GM12892 (cell line): ENCODE results near the gene ZNF805.
"Not testable (repeated sequence)": the region's sequence is repeated elsewhere in the genome, so short reads cannot be mapped to it uniquely, and the experiment has no call there.

Experiments
- DNase-seq: peaks from one replicate; pipeline ENCODE4 v3.0.0; 2011; ENCODE audit not compliant: insufficient read length
- FAIRE-seq: peaks from 2 replicates; lab custom pipeline; 2011; peaks lifted over from hg19 to GRCh38; lab: Jason Lieb, UNC
- POLR2A ChIP-seq: IDR thresholded peaks from 2 replicates; pipeline ENCODE4 v1.6.1; 2011; ENCODE audit warnings: low read depth, low read length, control low read depth
- POLR2AphosphoS5 ChIP-seq: IDR thresholded peaks from 2 replicates; pipeline ENCODE4 v1.6.1; 2011; ENCODE audit warnings: low read depth, low read length, control low read depth
- TAF1 ChIP-seq: IDR thresholded peaks from 2 replicates; pipeline ENCODE4 v1.6.1; 2011; ENCODE audit warnings: low read depth, mild to moderate bottlenecking, control low read depth, low read length, borderline replicate concordance

ZNF805 gene

DNA sequence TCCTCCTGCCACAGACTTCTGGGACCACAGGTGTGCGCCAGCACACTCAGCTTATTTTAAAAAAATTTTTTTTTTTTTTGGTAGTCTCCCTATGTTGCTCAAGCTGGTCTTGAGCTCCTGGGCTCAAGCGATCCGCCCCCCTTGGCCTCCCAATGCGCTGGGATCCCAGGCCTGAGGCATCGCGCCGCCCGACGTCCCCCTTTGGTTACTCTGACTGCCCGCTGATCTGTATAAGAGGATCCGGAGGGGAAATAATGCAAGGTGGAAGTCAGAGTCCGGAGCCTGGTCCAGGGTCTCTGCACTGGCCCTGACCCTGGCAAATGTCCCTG lies 486 bp upstream of the ZNF805 start:
- DNase-seq (no peak), FAIRE-seq (no peak)
- TF ChIP-seq POLR2AphosphoS5 (no peak), POLR2A (no peak), TAF1 (no peak)

- TF ChIP-seq POLR2AphosphoS5: no peak
- TF ChIP-seq POLR2A: no peak
- no peak for TF ChIP-seq TAF1
- no peak for FAIRE-seq
- DNase-seq: no peak
Observed at GRCh38 chr19:57241176-57241575, 744 bp downstream of the ZNF805 start.

- FAIRE-seq (no peak), DNase-seq (no peak)
Observed at GRCh38 chr19:57242821-57243220, 2.4 kb downstream of the ZNF805 start.

DNA sequence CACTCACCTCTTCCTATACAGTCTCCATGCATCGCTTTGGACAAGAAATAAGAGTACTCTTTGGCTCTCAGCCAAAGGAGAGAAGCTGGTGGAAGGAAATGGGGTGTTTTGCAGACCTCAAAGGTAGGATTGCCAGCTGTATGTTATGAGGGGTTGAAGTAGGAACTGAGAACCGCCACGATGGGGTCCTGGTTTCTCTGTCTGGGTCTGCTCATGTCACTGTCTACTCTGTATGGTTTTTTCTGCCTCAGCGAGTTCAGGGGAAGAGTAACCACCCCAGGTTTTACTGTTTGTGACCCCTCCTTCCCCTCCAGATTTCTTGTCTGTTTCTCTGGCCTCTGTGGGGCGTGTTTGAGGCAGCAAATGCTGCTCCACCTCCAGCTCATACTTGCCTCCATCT lies 4.1 kb downstream of the ZNF805 start:
- DNase-seq (no peak), FAIRE-seq (no peak)
- TF ChIP-seq POLR2A: no peak
- TF ChIP-seq POLR2AphosphoS5: no peak
- no peak for TF ChIP-seq TAF1

More at GRCh38 chr19:57242821-57243220, 2.4 kb downstream of the ZNF805 start:
- TF ChIP-seq POLR2AphosphoS5: no peak
- TF ChIP-seq TAF1: no peak
- no peak for TF ChIP-seq POLR2A

- no peak for FAIRE-seq
- DNase-seq: no peak
- TF ChIP-seq POLR2AphosphoS5: no peak
- no peak for TF ChIP-seq POLR2A
- no peak for TF ChIP-seq TAF1
Observed at GRCh38 chr19:57245066-57245465, 4.6 kb downstream of the ZNF805 start.

DNA sequence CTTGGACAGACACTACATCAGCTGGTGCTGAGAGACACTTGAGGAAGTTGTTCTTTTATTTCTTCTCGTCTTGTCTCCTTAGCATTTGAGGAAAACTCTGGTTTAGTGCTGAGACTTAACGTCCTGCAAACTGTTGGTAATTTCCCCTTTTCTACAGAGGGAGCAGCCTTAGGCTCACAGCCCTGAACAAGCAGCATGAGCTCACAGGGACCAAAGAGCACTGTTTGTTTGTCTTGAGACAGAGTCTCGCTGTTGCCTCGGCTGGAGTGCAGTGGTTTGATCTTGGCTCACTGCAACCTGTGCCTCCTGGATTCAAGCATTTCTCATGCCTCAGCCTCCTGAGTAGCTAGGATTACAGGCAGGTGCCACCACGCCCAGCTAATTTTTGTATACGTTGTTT lies 5.5 kb downstream of the ZNF805 start:
- no peak for FAIRE-seq
- TF ChIP-seq POLR2AphosphoS5 (no peak), POLR2A (no peak), TAF1 (no peak)

DNA sequence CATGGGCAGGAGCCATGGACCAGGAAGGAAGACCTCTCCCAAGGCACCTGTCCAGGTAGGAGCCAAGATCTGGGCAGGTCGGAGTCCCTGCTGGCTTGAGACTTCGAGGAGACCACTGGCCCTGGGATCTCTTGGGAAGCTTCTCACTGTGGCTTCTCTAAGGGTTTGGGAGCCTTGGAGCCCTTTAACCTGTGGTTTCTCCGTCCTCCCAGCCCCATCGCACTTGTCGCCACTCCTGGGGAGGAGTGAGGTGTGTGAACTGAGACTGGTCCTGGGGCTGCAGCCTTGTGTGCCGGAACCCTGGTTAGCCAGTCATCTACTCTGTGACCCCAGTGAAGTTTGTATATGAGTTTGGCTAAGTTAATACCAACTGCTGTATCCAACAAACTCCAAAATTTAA lies 8.2 kb downstream of the ZNF805 start:
- TF ChIP-seq POLR2AphosphoS5 (no peak), TAF1 (no peak), POLR2A (no peak)
- FAIRE-seq (no peak), DNase-seq (no peak)

More for the DNA sequence above, 5.5 kb downstream of the ZNF805 start:
- no peak for DNase-seq

- no peak for DNase-seq
- FAIRE-seq: no peak
- no peak for TF ChIP-seq POLR2A
- TF ChIP-seq POLR2AphosphoS5: no peak
- TF ChIP-seq TAF1: no peak
Observed at GRCh38 chr19:57249329-57249728, 8.9 kb downstream of the ZNF805 start.

DNA sequence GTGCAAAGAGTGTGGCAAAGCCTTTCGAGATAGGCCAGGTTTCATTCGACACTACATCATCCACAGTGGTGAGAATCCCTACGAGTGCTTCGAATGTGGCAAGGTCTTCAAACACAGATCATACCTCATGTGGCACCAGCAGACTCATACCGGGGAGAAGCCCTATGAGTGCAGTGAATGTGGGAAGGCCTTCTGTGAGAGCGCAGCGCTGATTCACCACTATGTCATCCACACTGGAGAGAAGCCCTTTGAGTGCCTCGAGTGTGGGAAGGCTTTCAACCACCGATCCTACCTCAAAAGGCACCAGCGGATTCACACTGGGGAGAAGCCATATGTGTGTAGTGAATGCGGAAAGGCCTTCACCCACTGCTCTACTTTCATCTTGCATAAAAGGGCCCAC lies 13.3 kb downstream of the ZNF805 start:
- DNase-seq, FAIRE-seq: not testable (repeated sequence)

GRCh38 chr19:57262044-57262443 lies 21.6 kb downstream of the ZNF805 start:
- no peak for TF ChIP-seq TAF1

GRCh38 chr19:57263244-57263741 lies 22.9 kb downstream of the ZNF805 start:
- TF ChIP-seq POLR2AphosphoS5 (no peak), POLR2A (no peak), TAF1 (no peak)
- DNase-seq (no peak), FAIRE-seq (no peak)

More at GRCh38 chr19:57262044-57262443, 21.6 kb downstream of the ZNF805 start:
- DNase-seq (no peak), FAIRE-seq (no peak)

DNA sequence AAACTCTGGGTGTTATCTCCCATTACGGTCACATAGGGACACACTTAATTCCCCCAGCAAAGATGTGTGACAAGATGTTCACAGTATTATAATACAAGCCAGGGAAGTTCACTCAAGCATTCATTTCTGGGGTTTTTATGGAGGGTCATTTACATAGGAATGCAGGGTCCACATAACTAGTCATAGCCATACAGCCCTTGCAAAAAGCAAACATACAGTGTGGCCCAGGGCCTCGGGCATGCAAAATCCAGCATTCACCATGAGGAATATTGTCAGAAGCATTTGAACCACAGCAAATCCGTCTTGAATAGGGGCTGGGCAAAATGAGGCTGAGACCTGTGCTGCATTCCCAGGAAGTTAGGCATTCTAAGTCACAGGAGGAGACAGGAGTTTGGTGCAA lies 26.9 kb downstream of the ZNF805 start:
- no peak for DNase-seq
- peak; percentile 17 for FAIRE-seq
- TF ChIP-seq POLR2A: no peak
- TF ChIP-seq TAF1: no peak
- no peak for TF ChIP-seq POLR2AphosphoS5
